ENCODE data around the gene CAMK2G.
"Not testable (repeated sequence)": the region's sequence is repeated elsewhere in the genome, so short reads cannot be mapped to it uniquely, and the experiment has no call there.

The CAMK2G gene

GRCh38 chr10:73809061-73809818, 65.1 kb downstream of the CAMK2G start:
- no peak for DNase-seq

DNA sequence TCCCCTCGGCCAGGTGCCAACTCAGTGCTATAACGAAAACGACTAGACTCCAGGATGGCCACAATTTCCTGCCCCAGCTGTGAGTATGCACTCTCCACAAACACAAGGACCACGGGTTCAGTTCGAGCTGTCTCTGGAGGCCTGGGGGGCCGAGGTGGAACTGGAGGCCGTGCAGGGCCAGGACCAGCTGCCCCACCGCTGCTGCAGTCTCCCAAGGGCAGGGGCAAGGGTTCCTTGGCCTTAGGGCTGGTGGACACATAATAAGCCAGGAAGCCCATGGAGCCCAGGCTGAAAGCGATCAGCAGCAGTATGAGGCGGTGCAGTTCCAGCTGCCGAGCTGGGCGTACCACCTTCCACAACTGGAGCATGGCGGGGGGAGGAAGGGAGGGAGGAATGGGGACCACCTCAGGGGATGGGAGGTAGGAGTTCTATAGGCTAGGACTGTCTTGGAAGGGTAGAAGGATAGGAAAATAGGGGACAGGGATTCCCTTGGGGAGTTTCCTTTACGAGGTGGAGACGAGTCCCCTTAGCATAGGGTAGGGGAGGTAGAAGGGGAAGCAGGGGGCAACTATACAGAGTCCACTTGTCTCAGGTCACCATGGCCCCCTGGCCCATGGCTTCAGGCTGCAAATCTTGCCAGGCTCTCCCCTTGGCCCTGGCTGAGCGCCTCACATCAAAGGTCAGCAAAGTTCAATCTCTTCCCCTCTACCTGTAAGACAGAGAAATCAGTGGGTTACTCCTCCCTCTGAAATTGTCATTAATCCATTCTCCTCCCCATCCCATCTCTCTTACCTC, 66.1 kb downstream of the CAMK2G start:
- DNase-seq = no peak

DNA sequence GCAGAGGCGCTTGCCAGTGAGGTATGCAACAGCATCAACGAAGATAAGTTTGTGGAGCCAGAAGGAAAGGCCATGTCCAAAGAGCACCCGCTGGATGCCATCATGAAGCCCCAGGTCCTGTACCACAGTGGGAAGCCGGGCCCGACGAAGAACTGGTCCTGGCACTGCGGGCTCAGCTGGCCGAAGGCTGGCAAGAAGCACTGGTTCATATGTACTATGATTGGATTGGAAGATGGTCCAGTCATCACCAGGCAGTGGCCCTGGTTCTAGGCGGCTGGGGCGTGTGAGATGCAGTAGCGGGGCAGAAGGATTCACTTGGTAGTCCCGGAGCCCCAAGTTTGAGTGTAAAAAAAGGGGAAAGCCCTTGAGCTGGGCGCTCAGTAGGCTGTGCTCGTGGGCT, 66.9 kb downstream of the CAMK2G start:
- no peak for DNase-seq

GRCh38 chr10:73806176-73806950, 68.0 kb downstream of the CAMK2G start:
- no peak for DNase-seq

- DNase-seq = no peak
Observed at GRCh38 chr10:73803680-73804286, 70.6 kb downstream of the CAMK2G start.

DNA sequence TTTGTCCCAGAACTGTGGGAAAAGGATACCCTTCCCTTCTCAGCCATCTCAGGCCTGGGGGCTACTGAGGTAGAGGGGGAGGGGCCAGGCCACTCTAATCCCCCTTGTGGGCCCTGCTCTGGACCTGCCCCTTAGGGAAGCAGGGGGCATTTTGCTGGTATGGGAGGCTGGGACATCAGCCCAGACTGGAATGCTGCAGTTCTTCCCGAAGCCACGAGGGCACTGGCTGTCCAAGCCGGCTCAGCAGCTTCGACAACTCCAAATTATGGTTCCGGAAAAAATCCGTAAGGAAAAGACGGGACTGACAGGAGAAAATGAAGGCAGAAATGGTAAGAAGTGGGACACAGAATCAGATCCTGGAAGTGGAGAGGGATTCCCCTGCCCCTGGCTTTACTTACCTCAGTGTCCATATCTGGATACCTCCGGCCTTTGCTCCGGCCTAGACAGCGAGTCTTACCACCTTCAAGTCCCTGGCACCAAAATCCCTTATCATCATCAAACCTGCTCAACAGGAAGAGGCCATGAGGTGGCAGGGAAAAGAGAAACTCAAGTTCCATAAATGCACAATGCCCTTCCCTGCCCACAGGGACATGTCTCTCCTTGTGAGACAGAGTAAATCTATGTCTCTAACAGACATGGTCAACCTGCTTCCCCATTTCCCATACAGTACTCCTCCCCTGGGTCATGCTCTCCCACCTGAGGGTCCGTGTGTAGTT, 71.9 kb downstream of the CAMK2G start:
- DNase-seq = no peak

GRCh38 chr10:73801253-73801590, 73.1 kb downstream of the CAMK2G start:
- DNase-seq = no peak

- no peak for DNase-seq
Observed at GRCh38 chr10:73800560-73801252, 73.6 kb downstream of the CAMK2G start.

GRCh38 chr10:73799899-73800559, 74.3 kb downstream of the CAMK2G start:
- no peak for DNase-seq

- DNase-seq = no peak
Observed at GRCh38 chr10:73798927-73799560, 75.3 kb downstream of the CAMK2G start.

DNA sequence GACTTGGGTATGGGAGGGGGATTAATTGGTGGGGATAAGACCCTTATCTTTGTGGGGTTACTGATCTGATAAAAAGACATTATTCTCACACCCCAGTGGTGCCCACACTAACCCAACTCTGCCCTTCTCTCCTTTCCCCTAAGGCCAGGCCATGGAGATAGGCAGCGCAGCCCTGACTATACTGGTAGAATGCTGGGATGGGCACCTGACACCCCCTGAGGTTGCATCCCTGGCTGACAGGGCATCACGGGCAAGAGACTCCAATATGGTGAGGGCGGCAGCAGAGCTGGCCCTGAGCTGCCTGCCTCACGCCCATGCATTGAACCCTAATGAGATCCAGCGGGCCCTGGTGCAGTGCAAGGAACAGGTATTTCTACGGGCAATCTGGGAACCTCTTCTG, 76.3 kb downstream of the CAMK2G start:
- no peak for DNase-seq

DNA sequence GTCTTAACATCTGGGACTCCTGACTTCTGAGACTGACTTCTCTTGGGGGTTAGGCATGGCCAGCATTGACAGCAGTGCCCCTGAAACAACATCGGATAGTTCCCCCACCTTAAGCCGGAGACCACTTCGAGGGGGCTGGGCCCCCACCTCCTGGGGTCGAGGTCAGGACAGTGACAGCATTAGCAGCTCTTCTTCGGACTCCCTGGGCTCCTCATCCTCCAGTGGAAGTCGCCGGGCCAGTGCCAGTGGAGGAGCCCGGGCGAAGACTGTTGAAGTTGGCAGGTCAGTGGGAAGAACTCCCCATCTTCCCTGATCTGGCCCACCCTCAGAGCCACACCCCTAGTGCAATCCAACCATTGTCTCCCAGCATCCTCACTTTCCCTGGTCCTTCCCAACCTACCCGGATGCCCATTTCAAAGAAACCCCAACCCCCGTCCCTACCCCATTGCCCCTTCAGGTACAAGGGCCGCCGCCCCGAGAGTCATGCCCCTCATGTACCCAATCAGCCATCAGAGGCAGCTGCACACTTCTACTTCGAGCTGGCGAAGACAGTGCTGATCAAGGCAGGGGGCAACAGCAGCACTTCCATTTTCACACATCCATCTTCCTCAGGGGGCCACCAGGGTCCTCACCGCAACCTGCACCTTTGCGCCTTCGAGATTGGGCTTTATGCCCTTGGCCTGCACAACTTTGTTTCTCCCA, 76.9 kb downstream of the CAMK2G start:
- DNase-seq = no peak

DNA sequence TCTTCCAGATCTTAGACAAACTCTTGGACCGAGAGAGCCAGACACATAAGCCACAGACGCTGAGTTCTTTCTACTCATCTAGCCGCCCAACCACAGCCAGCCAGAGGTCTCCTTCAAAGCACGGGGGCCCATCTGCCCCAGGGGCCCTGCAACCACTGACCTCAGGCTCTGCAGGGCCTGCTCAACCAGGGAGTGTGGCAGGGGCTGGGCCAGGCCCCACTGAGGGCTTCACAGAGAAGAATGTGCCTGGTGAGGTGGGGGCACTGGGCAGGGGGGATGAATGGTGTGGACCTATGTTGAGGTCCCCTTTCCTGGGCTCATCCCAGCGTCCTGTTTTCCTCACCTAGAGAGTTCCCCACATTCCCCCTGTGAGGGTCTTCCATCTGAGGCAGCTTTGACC, 77.6 kb downstream of the CAMK2G start:
- no peak for DNase-seq

- not testable (repeated sequence) for DNase-seq
Observed at GRCh38 chr10:73796035-73796434, 78.3 kb downstream of the CAMK2G start.

DNA sequence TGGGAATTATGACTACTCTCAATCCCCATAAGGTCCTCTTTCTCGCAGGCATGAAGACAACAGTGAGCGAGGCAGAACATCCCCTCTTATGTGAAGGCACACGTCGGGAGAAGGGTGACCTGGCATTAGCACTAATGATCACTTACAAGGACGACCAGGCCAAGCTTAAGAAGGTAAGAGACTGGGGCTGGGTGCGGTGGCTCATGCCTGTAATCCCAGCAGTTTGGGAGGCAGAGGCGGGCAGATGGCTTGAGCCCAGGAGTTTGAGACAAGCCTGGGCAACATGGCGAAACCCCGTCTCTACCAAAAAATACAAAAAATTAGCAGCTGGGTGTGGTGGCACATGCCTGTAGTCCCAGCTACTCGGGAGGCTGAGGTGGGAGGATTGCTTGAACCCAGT, 78.9 kb downstream of the CAMK2G start:
- not testable (repeated sequence) for DNase-seq

GRCh38 chr10:73793456-73793855, 80.9 kb downstream of the CAMK2G start:
- DNase-seq = no peak

GRCh38 chr10:73791871-73792400, 82.4 kb downstream of the CAMK2G start:
- DNase-seq = no peak

DNA sequence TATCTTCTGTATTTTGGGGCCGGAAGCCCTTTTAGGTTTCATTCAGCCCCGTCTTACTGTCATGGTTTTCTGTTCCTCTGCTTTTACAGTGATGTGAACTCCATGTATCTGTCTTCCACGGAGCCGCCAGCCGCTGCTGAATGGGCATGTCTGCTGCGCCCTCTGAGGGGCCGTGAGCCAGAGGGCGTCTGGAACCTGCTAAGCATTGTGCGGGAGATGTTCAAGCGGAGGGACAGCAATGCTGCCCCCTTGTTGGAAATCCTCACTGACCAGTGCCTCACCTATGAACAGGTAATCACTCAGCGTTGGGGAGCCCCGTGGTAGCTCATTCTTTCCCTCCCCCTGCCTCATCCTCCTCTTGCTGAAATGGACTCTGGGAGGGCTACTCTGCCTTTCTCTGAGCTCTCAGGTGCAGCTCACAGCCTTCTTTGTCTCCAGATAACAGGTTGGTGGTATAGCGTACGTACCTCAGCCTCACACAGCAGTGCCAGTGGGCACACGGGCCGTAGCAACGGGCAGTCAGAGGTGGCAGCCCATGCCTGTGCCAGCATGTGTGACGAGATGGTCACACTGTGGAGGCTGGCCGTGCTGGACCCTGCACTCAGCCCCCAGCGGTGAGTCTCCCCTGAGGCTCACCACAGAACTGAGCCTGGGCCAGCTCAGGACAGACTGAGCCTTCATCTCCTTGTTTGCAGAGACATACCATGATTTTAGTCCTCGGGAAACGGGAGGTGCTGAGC, 83.3 kb downstream of the CAMK2G start:
- no peak for DNase-seq

- no peak for DNase-seq
Observed at GRCh38 chr10:73789659-73790055, 84.7 kb downstream of the CAMK2G start.
